A673 (cell line): ENCODE results near the gene ANKRD28. TPM values are rescaled to one million over a fixed set of nuclear protein-coding genes. Genes with fewer than 3 reads are reported as not detected.
A peak's percentile ranks its signal among the peaks of the same experiment; 100 is the strongest.

Source experiments
- BruUV-seq: library from RNA; stranded (reverse); fragments of 400-500 nt; replicated peaks from 2 replicates; lab custom pipeline; 2021; lab: Mats Ljungman, UMichigan
- CTCF ChIA-PET: fragments of 300-600 bp; sonication (Branson Sonifier 250); formaldehyde crosslinking; loops from one replicate; lab custom pipeline; 2022; ENCODE audit warnings: antibody characterized with exemption; lab: Charles Lee
- POLR2A ChIA-PET: fragments of 300-600 bp; sonication (Branson Sonifier 250); formaldehyde crosslinking; loops from one replicate; lab custom pipeline; 2022; ENCODE audit warnings: antibody characterized with exemption; ENCODE audit not compliant: low non-redundant PET; lab: Charles Lee
- DNase-seq: peaks from one replicate; pipeline ENCODE4 v3.0.0-alpha.2; 2015; ENCODE audit warnings: low spot score
- H3K27ac ChIP-seq: fragments of 200-600 bp; sonication (generic); 2 replicates; pipeline ENCODE4 v1.5.1; 2016; ENCODE audit warnings: mixed run types, low read depth, mild to moderate bottlenecking, mixed read lengths, antibody characterized with exemption, low read length; ENCODE audit not compliant: poor library complexity, severe bottlenecking
- H3K27me3 ChIP-seq: fragments of 200-600 bp; sonication (generic); replicated peaks from 2 replicates; pipeline ENCODE4 v1.6.1; 2017; ENCODE audit warnings: mixed run types, low read depth, mild to moderate bottlenecking, mixed read lengths, antibody characterized with exemption, low read length; ENCODE audit not compliant: insufficient read depth, poor library complexity
- H3K36me3 ChIP-seq: fragments of 200-600 bp; sonication (generic); 2 replicates; pipeline ENCODE4 v1.6.1; 2016; ENCODE audit warnings: mixed run types, mild to moderate bottlenecking, mixed read lengths, antibody characterized with exemption, low read length; ENCODE audit not compliant: insufficient read depth, poor library complexity, severe bottlenecking
- H3K4me1 ChIP-seq: fragments of 200-600 bp; sonication (generic); 2 replicates; pipeline ENCODE4 v1.6.1; 2017; ENCODE audit warnings: mixed run types, mild to moderate bottlenecking, mixed read lengths, antibody characterized with exemption, low read length; ENCODE audit not compliant: insufficient read depth, poor library complexity, severe bottlenecking
- H3K4me3 ChIP-seq: fragments of 200-600 bp; sonication (generic); 2 replicates; pipeline ENCODE4 v1.5.1; 2016; ENCODE audit warnings: low read depth, mixed run types, mild to moderate bottlenecking, mixed read lengths, low read length; ENCODE audit not compliant: poor library complexity, severe bottlenecking
- H3K9me3 ChIP-seq: fragments of 200-600 bp; sonication (generic); 2 replicates; pipeline ENCODE4 v1.6.1; 2016; ENCODE audit warnings: mixed run types, low read depth, mild to moderate bottlenecking, mixed read lengths, antibody characterized with exemption, low read length; ENCODE audit not compliant: poor library complexity, severe bottlenecking
- CTCF ChIP-seq: fragments of 300-800, 200-600 bp; sonication (generic); conservative IDR thresholded peaks from 2 replicates; pipeline ENCODE4 v1.5.1; 2017; ENCODE audit warnings: low read depth, mild to moderate bottlenecking, antibody characterized with exemption, low read length, moderate library complexity, mixed read lengths
- EZH2 ChIP-seq: fragments of 200-600 bp; sonication (generic); IDR thresholded peaks from 2 replicates; pipeline ENCODE4 v1.6.1; 2017; ENCODE audit warnings: borderline replicate concordance, low read depth, mild to moderate bottlenecking, mixed read lengths, antibody characterized with exemption, low read length; ENCODE audit not compliant: poor library complexity, severe bottlenecking
- intact Hi-C: fragments of 100-400 bp; cut with micrococcal nuclease; formaldehyde crosslinking; loops from one replicate; pipeline ENCODE4 v1.10.0; 2022; ENCODE audit not compliant: unreplicated experiment
- total RNA-seq: library from RNA; stranded (reverse); gene quantifications from 2 replicates; pipeline ENCODE4 v1.2.3, GENCODE V29; 2021

Gene ANKRD28
- total RNA-seq, 1 experiment from 2014 or later: 29.9 TPM

- H3K9me3 ChIP-seq: no peaks in the 10 kb centered on the region
- intact Hi-C loops: no loop called here
- no peak overlapping the region for H3K4me3 ChIP-seq
- BruUV-seq: no TSS peak
- no peaks in the 10 kb centered on the region for H3K27me3 ChIP-seq
- peaks cover 4% of the 10 kb centered on the region for H3K36me3 ChIP-seq
- no peak overlapping the region for H3K27ac ChIP-seq
- TF ChIP-seq CTCF: no peak
- TF ChIP-seq EZH2: no peak
- DNase-seq: no peak
- CTCF ChIA-PET: no interaction called here
- peaks cover 7% of the 10 kb centered on the region for H3K4me1 ChIP-seq
- POLR2A ChIA-PET: no interaction called here
Measured at GRCh38 chr3:15713364-15713763, 84.4 kb downstream of the ANKRD28 start.

- ChIA-PET CTCF (no interaction called here), POLR2A (no interaction called here)
- H3K4me3 ChIP-seq: no peak overlapping the region
- H3K27ac ChIP-seq: no peak overlapping the region
- H3K27me3 ChIP-seq: no peaks in the 10 kb centered on the region
- BruUV-seq: no TSS peak
- intact Hi-C loops: no loop called here
- no peaks in the 10 kb centered on the region for H3K9me3 ChIP-seq
- peaks cover 4% of the 10 kb centered on the region for H3K36me3 ChIP-seq
- peaks cover 7% of the 10 kb centered on the region for H3K4me1 ChIP-seq
- no peak for DNase-seq
- no peak for TF ChIP-seq EZH2
- no peak for TF ChIP-seq CTCF
Measured at GRCh38 chr3:15711281-15711680, 86.5 kb downstream of the ANKRD28 start.

- Histone ChIP-seq H3K9me3 (no peaks in the 10 kb centered on the region), H3K4me3 (no peak overlapping the region), H3K4me1 (peaks cover 7% of the 10 kb centered on the region), H3K27ac (no peak overlapping the region), H3K36me3 (peaks cover 4% of the 10 kb centered on the region), H3K27me3 (no peaks in the 10 kb centered on the region)
- ChIA-PET POLR2A (no interaction called here), CTCF (no interaction called here)
- intact Hi-C loops: no loop called here
- peak; percentile 12 for DNase-seq
- TF ChIP-seq EZH2: no peak
- no peak for TF ChIP-seq CTCF
- no TSS peak for BruUV-seq
Measured at GRCh38 chr3:15708882-15709677, 88.7 kb downstream of the ANKRD28 start.
